HG03460 (cell line): ENCODE data around the gene AKR1E2.

Experiments used
- ATAC-seq: cut with Tn5 transposase; IDR thresholded peaks from one replicate; pipeline ENCODE4 v1.9.1; 2021; ENCODE audit not compliant: unreplicated experiment

The AKR1E2 gene

DNA sequence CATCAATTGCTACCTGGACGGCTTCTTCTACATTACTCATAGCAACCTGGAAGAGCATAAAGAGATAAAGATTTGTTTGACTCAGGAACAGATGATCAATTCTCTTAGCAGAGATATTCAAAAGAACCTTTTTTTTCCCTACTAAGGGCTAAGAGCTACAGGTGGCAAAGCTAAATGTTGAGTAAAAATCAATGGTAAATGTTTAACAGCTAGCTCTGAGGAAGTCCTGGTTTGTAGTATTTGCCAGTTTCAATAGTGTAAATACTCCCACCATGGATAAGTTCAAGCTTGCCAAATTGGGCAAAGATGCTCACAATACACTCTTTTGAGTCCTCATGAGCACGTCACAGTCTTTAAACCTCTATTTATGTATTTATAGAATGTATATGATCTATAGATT is 64.0 kb downstream of the AKR1E2 start:
- ATAC-seq = no peak

- no peak for ATAC-seq
Measured at GRCh38 chr10:4892681-4893080, 66.7 kb downstream of the AKR1E2 start.

GRCh38 chr10:4894335-4894734 is 68.3 kb downstream of the AKR1E2 start:
- no peak for ATAC-seq
